HG02973 (cell line): Measurements from ENCODE around the gene KIRREL3.
"Not testable (repeated sequence)": the region's sequence is repeated elsewhere in the genome, so short reads cannot be mapped to it uniquely, and the experiment has no call there.

Experiments
- ATAC-seq: cut with Tn5 transposase; IDR thresholded peaks from one replicate; pipeline ENCODE4 v1.9.1; 2021; ENCODE audit warnings: moderate library complexity; ENCODE audit not compliant: unreplicated experiment

KIRREL3 gene

DNA sequence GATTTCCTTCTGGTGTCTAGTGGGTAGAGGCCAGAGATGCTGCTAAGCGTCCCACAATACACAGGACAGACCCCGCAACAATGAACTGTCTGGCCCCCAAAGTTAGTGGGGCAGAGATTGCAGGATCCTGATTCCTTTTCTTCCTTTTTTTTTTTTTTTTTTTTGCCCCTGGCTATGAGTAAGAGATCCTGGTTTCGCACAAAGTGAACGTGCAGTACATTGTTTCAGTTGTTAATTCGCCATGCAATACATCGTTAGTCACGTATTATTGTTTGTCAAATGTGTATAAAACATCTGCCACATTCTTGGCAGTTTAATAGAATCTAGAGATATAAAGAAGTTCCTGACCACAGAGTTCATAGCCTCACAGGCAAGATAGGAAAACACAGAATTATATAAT, 624.8 kb downstream of the KIRREL3 start:
- no peak for ATAC-seq

- ATAC-seq: not testable (repeated sequence)
These were observed 625.8 kb downstream of the KIRREL3 start for GRCh38 chr11:126374562-126375300.

GRCh38 chr11:126373389-126374066, 627.0 kb downstream of the KIRREL3 start:
- ATAC-seq: not testable (repeated sequence)
